BLaER1 treated with 17β-estradiol and CSF1 and Interleukin-3, amounts not matched to agents 10 nM and 100 nM (cell line): ENCODE measurements around the gene PIEZO1.

Experiments
- H3K27ac ChIP-seq, 11 experiments: shearing (Covaris generic); formaldehyde crosslinking; 2 replicates each; pipeline ENCODE4 v1.8.1; 2022
- H3K27me3 ChIP-seq, 11 experiments: shearing (Covaris generic); formaldehyde crosslinking; 2 replicates each; pipeline ENCODE4 v1.8.1; 2022
- H3K36me3 ChIP-seq, 11 experiments: shearing (Covaris generic); formaldehyde crosslinking; 2 replicates each; pipeline ENCODE4 v1.8.1; 2022
- H3K4me1 ChIP-seq, 10 experiments: shearing (Covaris generic); formaldehyde crosslinking; 2 replicates each; pipeline ENCODE4 v1.8.1; 2022
- H3K4me2 ChIP-seq, 11 experiments: shearing (Covaris generic); formaldehyde crosslinking; 2 replicates each; pipeline ENCODE4 v1.8.1; 2022
- H3K4me3 ChIP-seq, 10 experiments: shearing (Covaris generic); formaldehyde crosslinking; 2 replicates each; pipeline ENCODE4 v1.8.1; 2022
- H3K9ac ChIP-seq, 11 experiments: shearing (Covaris generic); formaldehyde crosslinking; 2 replicates each; pipeline ENCODE4 v1.8.1; 2022
- H3K9me3 ChIP-seq, 11 experiments: shearing (Covaris generic); formaldehyde crosslinking; replicated peaks in 1 of 11; 2 replicates each; pipeline ENCODE4 v1.8.1; 2022
- H4K20me1 ChIP-seq, 11 experiments: shearing (Covaris generic); formaldehyde crosslinking; 2 replicates each; pipeline ENCODE4 v1.8.1; 2022
- Cebpa-rat ChIP-seq, 11 experiments: shearing (Covaris generic); IDR thresholded peaks; 2 replicates each; pipeline ENCODE4 v1.8.1; 2022

Gene PIEZO1

GRCh38 chr16:88740727-88741055, 44.3 kb downstream of the PIEZO1 start:
- H3K36me3 ChIP-seq, result peaks cover 32 to 79% (median 56%) of the 10 kb centered on the region in 11 experiments
- no peaks in the 10 kb centered on the region for H3K9me3 ChIP-seq
- H3K4me2 ChIP-seq, result peak overlapping the region in 4 of 11 experiments; percentile 19 to 87 (median 59); a peak in 6 of 22 replicates
- peak overlapping the region in 4 of 11 experiments; percentile 3 to 47 (median 32); a peak in 4 of 22 replicates for H3K9ac ChIP-seq
- TF ChIP-seq Cebpa-rat (IDR thresholded peaks at IDR 0.05), result no peak
- peaks cover 36 to 86% (median 73%) of the 10 kb centered on the region in 10 experiments for H3K4me1 ChIP-seq
- H3K27ac ChIP-seq, result no peak overlapping the region
- no peak overlapping the region for H3K4me3 ChIP-seq
- no peaks in the 10 kb centered on the region for H3K27me3 ChIP-seq
- peaks cover 57 to 100% (median 91%) of the 10 kb centered on the region in 11 experiments; a peak in 21 of 22 replicates for H4K20me1 ChIP-seq

DNA sequence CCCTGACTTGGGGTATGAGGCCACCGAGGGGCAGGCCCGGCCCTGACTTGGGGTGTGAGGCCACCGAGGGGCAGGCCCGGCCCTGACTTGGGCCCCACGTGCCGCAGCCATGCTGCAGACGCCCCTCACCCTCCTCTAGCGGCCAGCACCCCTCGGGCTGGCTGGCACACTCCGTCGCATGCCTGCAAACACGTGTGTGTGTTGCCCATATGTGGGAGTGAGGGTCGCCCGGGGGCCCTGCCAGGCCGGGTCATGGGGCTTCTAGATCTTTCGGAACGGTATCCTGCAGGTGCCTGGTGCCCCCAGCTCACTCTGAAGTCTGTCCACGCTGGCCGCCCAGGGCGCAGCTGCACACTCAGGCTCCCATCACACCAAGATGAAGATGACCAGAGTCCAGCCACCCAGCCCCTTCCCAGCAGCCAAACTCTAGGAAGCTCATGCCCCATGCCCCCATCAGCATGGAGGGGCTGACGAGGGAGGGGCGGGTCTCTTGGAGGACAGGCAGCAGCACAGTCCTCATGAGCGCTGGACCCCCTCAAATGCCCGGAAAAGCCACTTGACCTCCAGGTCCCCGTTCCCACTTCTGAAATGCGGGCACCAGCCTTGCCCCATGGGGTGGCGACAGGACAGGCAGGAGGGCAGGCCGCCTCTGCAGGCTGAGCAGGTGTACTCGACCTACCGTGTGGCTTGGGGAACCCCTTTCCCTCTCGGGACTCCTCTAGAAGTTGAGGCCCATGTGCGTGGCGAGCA, 44.9 kb downstream of the PIEZO1 start:
- Histone ChIP-seq H3K4me2 (peak overlapping the region in 4 of 11 experiments; percentile 40 to 87 (median 82); a peak in 4 of 22 replicates), H3K9me3 (no peaks in the 10 kb centered on the region), H3K27ac (0 out of 22 replicates have a peak overlapping the region, but pooled peaks of 1 of the 11 experiments have one; percentile 46), H3K27me3 (no peaks in the 10 kb centered on the region), H3K4me1 (peaks cover 31 to 81% (median 67%) of the 10 kb centered on the region in 10 experiments), H3K9ac (peak overlapping the region in 5 of 11 experiments; percentile 10 to 65 (median 32); a peak in 5 of 22 replicates), H4K20me1 (peaks cover 54 to 100% (median 91%) of the 10 kb centered on the region in 11 experiments; a peak in 21 of 22 replicates), H3K4me3 (no peak overlapping the region), H3K36me3 (peaks cover 38 to 84% (median 62%) of the 10 kb centered on the region in 11 experiments)
- no peak for TF ChIP-seq Cebpa-rat (IDR thresholded peaks at IDR 0.05)

DNA sequence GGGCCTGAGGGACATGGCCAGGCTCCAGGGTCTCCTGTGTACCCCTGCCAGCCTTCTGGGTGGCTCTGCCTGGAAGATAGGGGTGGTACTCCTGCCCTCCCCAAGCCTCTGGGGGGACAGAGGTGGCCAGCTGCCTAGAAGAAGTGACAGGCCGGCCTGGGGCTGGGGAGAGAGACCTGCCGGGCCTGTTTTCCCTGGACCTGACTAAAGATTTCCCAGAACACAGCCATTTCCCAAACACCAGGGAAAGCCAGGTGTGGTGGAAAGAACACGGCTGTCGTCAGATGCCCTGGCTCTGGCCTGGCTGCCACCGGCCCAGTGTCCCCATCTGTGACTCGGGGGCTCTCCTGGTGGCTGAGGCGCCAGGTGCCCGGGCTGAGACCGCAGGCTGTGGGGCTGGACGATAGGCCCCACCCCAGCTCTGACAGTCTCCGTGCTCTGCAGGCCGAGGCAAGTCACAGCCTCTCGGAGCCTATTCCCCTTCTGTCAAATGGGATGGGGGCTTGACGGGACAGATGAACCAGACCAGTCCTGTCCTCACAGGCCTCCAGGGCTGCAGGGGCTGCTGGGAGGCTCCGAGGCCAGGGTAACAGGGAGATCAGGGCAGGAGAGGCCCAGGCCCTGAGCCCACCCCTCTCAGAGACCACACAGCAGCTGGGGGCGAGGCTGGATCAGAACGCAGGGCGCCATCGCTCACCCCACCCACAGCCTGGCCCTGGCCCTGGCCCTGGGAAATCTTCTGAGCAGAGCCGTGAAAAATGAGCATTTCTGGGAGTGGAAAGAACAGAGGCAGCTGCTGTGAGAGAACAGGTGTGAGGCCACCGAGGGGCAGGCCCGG, 45.7 kb downstream of the PIEZO1 start:
- no peaks in the 10 kb centered on the region for H3K27me3 ChIP-seq
- H3K4me1 ChIP-seq, result peaks cover 24 to 73% (median 60%) of the 10 kb centered on the region in 10 experiments
- H3K9me3 ChIP-seq, result no peaks in the 10 kb centered on the region
- H3K36me3 ChIP-seq, result peaks cover 46 to 89% (median 70%) of the 10 kb centered on the region in 11 experiments
- H3K4me2 ChIP-seq, result peak overlapping the region; percentile 6 to 90 (median 86)
- peak overlapping the region in 6 of 11 experiments; percentile 14 to 46 (median 24); a peak in 6 of 22 replicates for H3K27ac ChIP-seq
- peak overlapping the region in 9 of 11 experiments; percentile 20 to 67 (median 41); a peak in 16 of 22 replicates for H3K9ac ChIP-seq
- no peak for TF ChIP-seq Cebpa-rat (IDR thresholded peaks at IDR 0.05)
- peaks cover 47 to 100% (median 91%) of the 10 kb centered on the region in 11 experiments; a peak in 21 of 22 replicates for H4K20me1 ChIP-seq
- no peak overlapping the region for H3K4me3 ChIP-seq

DNA sequence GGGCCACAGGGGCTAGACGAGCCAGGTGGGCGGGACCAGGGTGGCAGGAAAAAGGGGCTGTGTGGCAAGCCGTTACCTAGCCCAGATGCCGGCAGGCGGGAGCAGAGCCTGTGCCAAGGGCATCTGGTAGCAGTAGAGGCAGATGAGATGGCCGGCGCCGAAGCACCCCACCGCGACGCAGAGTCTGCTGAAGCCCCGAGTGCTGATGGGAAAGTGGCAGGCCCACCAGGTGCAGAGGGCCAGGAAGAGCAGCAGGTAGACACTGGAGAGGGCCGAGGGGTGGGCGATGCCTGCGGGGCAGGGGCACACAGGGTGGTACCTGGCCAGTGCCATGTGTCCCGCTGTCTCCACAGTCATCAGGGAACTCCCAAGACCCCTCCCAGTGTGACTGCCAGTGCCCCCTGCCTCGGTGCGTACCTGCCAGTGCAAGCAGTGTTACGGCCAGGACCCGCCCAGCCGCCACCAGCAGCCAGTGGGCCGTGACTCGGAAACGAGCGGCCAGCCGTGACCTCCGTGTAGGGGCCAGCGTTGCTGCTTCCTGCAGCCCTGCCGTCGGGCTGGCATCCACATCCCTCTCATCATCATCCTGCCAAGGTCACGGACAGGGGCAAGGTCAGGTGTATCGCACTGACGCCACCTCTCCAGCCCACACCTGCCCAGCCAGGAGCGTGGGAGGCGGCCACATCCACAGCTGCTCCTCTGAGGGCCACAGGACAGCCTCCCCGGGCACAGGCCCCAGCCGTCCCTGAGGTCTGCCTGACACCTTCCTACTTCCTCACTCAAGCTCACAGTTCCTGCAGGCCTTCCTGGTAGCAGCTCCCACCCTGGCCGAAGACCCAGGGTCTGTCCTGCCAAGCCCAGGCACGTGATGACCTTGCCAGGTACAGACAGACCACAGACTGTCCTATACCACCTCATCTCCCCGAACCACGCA, 46.6 kb downstream of the PIEZO1 start:
- Histone ChIP-seq H3K36me3 (peaks cover 55 to 92% (median 79%) of the 10 kb centered on the region in 11 experiments), H3K9me3 (no peaks in the 10 kb centered on the region), H3K27me3 (no peaks in the 10 kb centered on the region), H3K4me3 (no peak overlapping the region; a peak in 1 of 20 replicates), H3K9ac (peak overlapping the region in 9 of 11 experiments; percentile 20 to 67 (median 41); a peak in 17 of 22 replicates), H3K4me2 (peak overlapping the region; percentile 6 to 90 (median 86)), H3K4me1 (peaks cover 18 to 64% (median 50%) of the 10 kb centered on the region in 10 experiments), H3K27ac (peak overlapping the region in 6 of 11 experiments; percentile 14 to 46 (median 26); a peak in 7 of 22 replicates), H4K20me1 (peaks cover 38 to 100% (median 90%) of the 10 kb centered on the region in 11 experiments; a peak in 21 of 22 replicates)
- TF ChIP-seq Cebpa-rat (IDR thresholded peaks at IDR 0.05), result no peak

GRCh38 chr16:88737298-88738150, 47.5 kb downstream of the PIEZO1 start:
- Histone ChIP-seq H3K4me1 (peaks cover 18 to 55% (median 41%) of the 10 kb centered on the region in 10 experiments), H3K4me3 (no peak overlapping the region; a peak in 1 of 20 replicates), H3K27ac (peak overlapping the region in 2 of 11 experiments; percentile 32 to 46; a peak in 2 of 22 replicates), H3K9me3 (no peaks in the 10 kb centered on the region), H3K4me2 (peak overlapping the region; percentile 6 to 90 (median 86)), H4K20me1 (peaks cover 29 to 100% (median 88%) of the 10 kb centered on the region in 11 experiments; a peak in 21 of 22 replicates), H3K27me3 (no peaks in the 10 kb centered on the region), H3K9ac (peak overlapping the region in 5 of 11 experiments; percentile 28 to 67 (median 41); a peak in 5 of 22 replicates), H3K36me3 (peaks cover 59 to 92% (median 79%) of the 10 kb centered on the region in 11 experiments)
- no peak for TF ChIP-seq Cebpa-rat (IDR thresholded peaks at IDR 0.05)

GRCh38 chr16:88736496-88736895, 48.5 kb downstream of the PIEZO1 start:
- Histone ChIP-seq H3K4me2 (no peak overlapping the region), H4K20me1 (peaks cover 26 to 100% (median 88%) of the 10 kb centered on the region in 11 experiments; a peak in 21 of 22 replicates), H3K9me3 (no peaks in the 10 kb centered on the region), H3K27ac (no peak overlapping the region), H3K9ac (no peak overlapping the region), H3K27me3 (no peaks in the 10 kb centered on the region), H3K4me3 (no peak overlapping the region), H3K4me1 (peaks cover 18 to 48% (median 37%) of the 10 kb centered on the region in 10 experiments), H3K36me3 (peaks cover 58 to 92% (median 80%) of the 10 kb centered on the region in 11 experiments)
- TF ChIP-seq Cebpa-rat (IDR thresholded peaks at IDR 0.05), result no peak

- Histone ChIP-seq H3K27ac (no peak overlapping the region), H3K9ac (no peak overlapping the region), H3K27me3 (no peaks in the 10 kb centered on the region), H3K4me2 (no peak overlapping the region), H3K9me3 (no peaks in the 10 kb centered on the region), H3K36me3 (peaks cover 62 to 92% (median 80%) of the 10 kb centered on the region in 11 experiments), H4K20me1 (peaks cover 29 to 100% (median 90%) of the 10 kb centered on the region in 11 experiments; a peak in 21 of 22 replicates), H3K4me1 (peaks cover 18 to 48% (median 38%) of the 10 kb centered on the region in 10 experiments), H3K4me3 (no peak overlapping the region)
- TF ChIP-seq Cebpa-rat (IDR thresholded peaks at IDR 0.05), result no peak
Observed at GRCh38 chr16:88736088-88736487, 48.9 kb downstream of the PIEZO1 start.
